HEK293 (cell line): ENCODE data around the gene PIGQ.

ENCODE experiments used
- CTCF ChIA-PET: fragments of 350-600 bp; formaldehyde crosslinking; extraction: SDS; loops from one replicate; lab custom pipeline; 2021; ENCODE audit warnings: antibody characterized with exemption; lab: Yijun Ruan, JAX
- POLR2A ChIA-PET: fragments of 300-600 bp; formaldehyde crosslinking; extraction: SDS; loops from one replicate; lab custom pipeline; 2020; ENCODE audit warnings: antibody characterized with exemption, inconsistent platforms; lab: Yijun Ruan, JAX
- H3K27ac ChIP-seq: fragments of 200-500 bp; sonication (Bioruptor generic); 2 replicates; pipeline ENCODE4 v1.5.1; 2014; ENCODE audit warnings: low read depth, low read length, control low read depth, inconsistent platforms; ENCODE audit errors: extremely low read depth
- H3K36me3 ChIP-seq, 2 experiments: fragments of 200-500 bp in 1 of 2; sonication (Bioruptor generic) in 1 of 2; 1 replicate in 1 of 2; 2 replicates in 1 of 2; pipeline ENCODE4 v1.5.1; 2014 to 2017; ENCODE audit warnings: inconsistent platforms in 2 of 2, low read length in 2 of 2; ENCODE audit not compliant: control insufficient read depth in 2 of 2, insufficient read depth in 1 of 2
- H3K4me1 ChIP-seq: fragments of 200-500 bp; sonication (Bioruptor generic); 2 replicates; pipeline ENCODE4 v1.5.1; 2014; ENCODE audit warnings: mild to moderate bottlenecking, low read length, inconsistent platforms; ENCODE audit not compliant: control insufficient read depth, insufficient read depth
- H3K4me3 ChIP-seq: 2 replicates; pipeline ENCODE4 v1.5.1; 2011; ENCODE audit warnings: low read depth, mild to moderate bottlenecking, control low read depth, low read length, moderate library complexity
- H3K9me3 ChIP-seq: fragments of 200-500 bp; sonication (Bioruptor generic); 2 replicates; pipeline ENCODE4 v1.5.1; 2014; ENCODE audit warnings: low read depth, low read length, inconsistent platforms; ENCODE audit not compliant: control insufficient read depth, insufficient read depth
- GLIS2 ChIP-seq: fragments of 450-650 bp; formaldehyde crosslinking; IDR thresholded peaks from 2 replicates; pipeline ENCODE4 v1.5.1; 2016; ENCODE audit warnings: missing biosample characterization, missing genetic modification characterization
- HIC1 ChIP-seq: fragments of 450-650 bp; formaldehyde crosslinking; IDR thresholded peaks from 2 replicates; pipeline ENCODE4 v1.5.1; 2016; ENCODE audit warnings: missing biosample characterization, missing genetic modification characterization
- PRDM10 ChIP-seq: fragments of 450-650 bp; formaldehyde crosslinking; IDR thresholded peaks from 2 replicates; pipeline ENCODE4 v1.5.1; 2016; ENCODE audit warnings: missing biosample characterization, missing genetic modification characterization
- ZBTB7A ChIP-seq: fragments of 450-650 bp; formaldehyde crosslinking; IDR thresholded peaks from 2 replicates; pipeline ENCODE4 v1.5.1; 2016; ENCODE audit warnings: low read depth, missing biosample characterization, missing genetic modification characterization
- ZIC2 ChIP-seq: fragments of 450-650 bp; formaldehyde crosslinking; IDR thresholded peaks from 2 replicates; pipeline ENCODE4 v1.5.1; 2016; ENCODE audit warnings: missing biosample characterization, missing genetic modification characterization
- ZNF10 ChIP-seq: fragments of 450-650 bp; formaldehyde crosslinking; IDR thresholded peaks from 2 replicates; pipeline ENCODE4 v1.5.1; 2017; ENCODE audit warnings: missing biosample characterization, missing genetic modification characterization
- ZNF112 ChIP-seq: fragments of 450-650 bp; formaldehyde crosslinking; IDR thresholded peaks from 2 replicates; pipeline ENCODE4 v1.5.0; 2017; ENCODE audit warnings: missing biosample characterization, missing genetic modification characterization
- ZNF174 ChIP-seq: fragments of 450-650 bp; formaldehyde crosslinking; IDR thresholded peaks from 2 replicates; pipeline ENCODE4 v1.5.0; 2017; ENCODE audit warnings: missing biosample characterization, mild to moderate bottlenecking, missing genetic modification characterization
- ZNF335 ChIP-seq: fragments of 450-650 bp; formaldehyde crosslinking; conservative IDR thresholded peaks from 2 replicates; pipeline ENCODE4 v1.5.1; 2016; ENCODE audit warnings: missing biosample characterization, missing genetic modification characterization
- ZNF341 ChIP-seq: fragments of 450-650 bp; formaldehyde crosslinking; IDR thresholded peaks from 2 replicates; pipeline ENCODE4; 2016; ENCODE audit warnings: low read depth, missing biosample characterization, missing genetic modification characterization
- ZNF580 ChIP-seq: fragments of 450-650 bp; formaldehyde crosslinking; IDR thresholded peaks from 2 replicates; pipeline ENCODE4 v1.5.1; 2016; ENCODE audit warnings: missing biosample characterization, missing genetic modification characterization
- ZNF707 ChIP-seq: fragments of 450-650 bp; formaldehyde crosslinking; IDR thresholded peaks from 2 replicates; pipeline ENCODE4 v1.5.1; 2016; ENCODE audit warnings: missing biosample characterization, missing genetic modification characterization
- ZSCAN5A ChIP-seq: fragments of 450-650 bp; formaldehyde crosslinking; IDR thresholded peaks from 2 replicates; pipeline ENCODE4 v1.5.1; 2016; ENCODE audit warnings: missing biosample characterization, missing genetic modification characterization
- TF ChIP-seq, protein P1 (sequence below): fragments of 450-650 bp; formaldehyde crosslinking; IDR thresholded peaks from 2 replicates; pipeline ENCODE4 v1.5.1; 2016; ENCODE audit warnings: missing biosample characterization, missing genetic modification characterization
- TF ChIP-seq, protein P2 (sequence below): fragments of 450-650 bp; formaldehyde crosslinking; IDR thresholded peaks from 2 replicates; pipeline ENCODE4 v1.5.1; 2016; ENCODE audit warnings: missing biosample characterization, missing genetic modification characterization

Gene PIGQ

DNA sequence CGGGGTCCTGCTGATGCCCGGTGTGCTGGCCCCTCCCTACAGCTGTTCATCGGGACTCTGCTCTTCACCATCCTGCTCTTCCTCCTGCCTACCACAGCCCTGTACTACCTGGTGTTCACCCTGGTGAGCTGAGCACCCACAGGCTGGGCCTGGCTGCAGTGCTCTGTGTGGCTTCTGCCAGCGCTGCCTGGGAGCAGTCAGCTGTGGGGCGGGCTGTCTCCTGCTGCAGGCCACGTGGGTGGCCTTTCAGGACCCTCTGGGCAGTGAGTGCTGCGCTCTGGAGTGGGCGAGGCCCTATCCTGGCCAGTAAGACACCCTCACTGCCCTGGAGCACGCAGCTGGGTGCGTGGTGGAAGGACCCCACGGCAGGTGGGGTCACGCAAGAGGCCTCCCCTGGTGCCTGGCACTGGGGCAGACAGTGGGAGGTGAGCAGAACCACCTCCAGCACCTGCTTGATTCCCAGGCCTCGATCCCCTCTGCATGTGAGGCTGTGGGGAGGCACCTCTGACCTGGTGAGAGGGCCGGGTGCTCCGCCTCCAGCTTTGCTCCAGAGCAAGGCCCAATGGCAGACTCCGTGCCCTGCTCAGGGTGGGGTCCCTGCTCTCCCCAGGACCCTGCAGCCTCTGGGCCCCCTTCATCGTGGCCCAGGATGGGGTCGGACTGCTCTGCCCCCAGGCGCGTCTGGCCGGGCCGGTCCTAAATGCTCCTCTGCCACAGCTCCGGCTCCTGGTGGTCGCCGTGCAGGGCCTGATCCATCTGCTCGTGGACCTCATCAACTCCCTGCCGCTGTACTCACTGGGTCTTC lies 10.6 kb downstream of the PIGQ start (continued):
- TF ChIP-seq HIC1 (tag by site-specific recombination) (0 out of 2 replicates have a peak, but pooled peaks have one; percentile 13), ZIC2 (tag by site-specific recombination) (0 out of 2 replicates have a peak, but pooled peaks have one; percentile 41), ZNF707 (tag by site-specific recombination) (no peak), GLIS2 (tag by site-specific recombination) (peak; percentile 46; the same call in 1 of the 2 replicates)

DNA sequence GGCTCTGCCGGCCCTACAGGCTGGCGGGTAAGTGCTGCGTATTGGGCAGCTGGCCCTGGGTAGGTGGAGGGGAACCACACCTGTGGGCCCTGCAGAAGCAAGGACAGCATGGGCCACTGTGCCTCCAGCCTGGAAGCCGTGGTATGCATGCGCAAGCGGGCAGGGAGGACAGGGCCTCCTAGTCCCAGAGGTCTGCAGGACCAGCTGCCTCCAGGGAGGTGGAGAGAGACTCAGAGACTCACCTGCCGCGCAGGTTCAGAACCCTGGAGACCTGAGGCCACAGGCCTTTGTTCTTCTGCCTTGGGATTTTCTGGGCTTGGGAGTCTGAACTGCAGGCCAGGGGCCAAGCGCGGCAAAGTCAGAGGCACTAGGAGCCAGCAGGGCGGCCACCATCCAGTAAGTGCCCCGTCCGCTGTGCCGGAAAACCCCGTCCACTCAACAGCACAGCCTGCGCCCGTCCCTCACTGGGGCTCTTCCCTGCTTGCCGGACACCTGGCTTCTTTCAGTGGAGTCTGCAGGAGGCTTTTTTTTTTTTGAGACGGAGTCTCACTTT lies 11.3 kb downstream of the PIGQ start:
- 0 out of 2 replicates have a peak, but pooled peaks have one; percentile 29 for TF ChIP-seq ZNF341
- no peak for TF ChIP-seq ZNF174 (tag by site-specific recombination)
- TF ChIP-seq ZNF580 (tag by site-specific recombination): no peak
- TF ChIP-seq, protein P1, sequence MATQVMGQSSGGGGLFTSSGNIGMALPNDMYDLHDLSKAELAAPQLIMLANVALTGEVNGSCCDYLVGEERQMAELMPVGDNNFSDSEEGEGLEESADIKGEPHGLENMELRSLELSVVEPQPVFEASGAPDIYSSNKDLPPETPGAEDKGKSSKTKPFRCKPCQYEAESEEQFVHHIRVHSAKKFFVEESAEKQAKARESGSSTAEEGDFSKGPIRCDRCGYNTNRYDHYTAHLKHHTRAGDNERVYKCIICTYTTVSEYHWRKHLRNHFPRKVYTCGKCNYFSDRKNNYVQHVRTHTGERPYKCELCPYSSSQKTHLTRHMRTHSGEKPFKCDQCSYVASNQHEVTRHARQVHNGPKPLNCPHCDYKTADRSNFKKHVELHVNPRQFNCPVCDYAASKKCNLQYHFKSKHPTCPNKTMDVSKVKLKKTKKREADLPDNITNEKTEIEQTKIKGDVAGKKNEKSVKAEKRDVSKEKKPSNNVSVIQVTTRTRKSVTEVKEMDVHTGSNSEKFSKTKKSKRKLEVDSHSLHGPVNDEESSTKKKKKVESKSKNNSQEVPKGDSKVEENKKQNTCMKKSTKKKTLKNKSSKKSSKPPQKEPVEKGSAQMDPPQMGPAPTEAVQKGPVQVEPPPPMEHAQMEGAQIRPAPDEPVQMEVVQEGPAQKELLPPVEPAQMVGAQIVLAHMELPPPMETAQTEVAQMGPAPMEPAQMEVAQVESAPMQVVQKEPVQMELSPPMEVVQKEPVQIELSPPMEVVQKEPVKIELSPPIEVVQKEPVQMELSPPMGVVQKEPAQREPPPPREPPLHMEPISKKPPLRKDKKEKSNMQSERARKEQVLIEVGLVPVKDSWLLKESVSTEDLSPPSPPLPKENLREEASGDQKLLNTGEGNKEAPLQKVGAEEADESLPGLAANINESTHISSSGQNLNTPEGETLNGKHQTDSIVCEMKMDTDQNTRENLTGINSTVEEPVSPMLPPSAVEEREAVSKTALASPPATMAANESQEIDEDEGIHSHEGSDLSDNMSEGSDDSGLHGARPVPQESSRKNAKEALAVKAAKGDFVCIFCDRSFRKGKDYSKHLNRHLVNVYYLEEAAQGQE (tag by site-specific recombination): no peak
- Histone ChIP-seq H3K9me3 (no peaks in the 10 kb centered on the region), H3K36me3 (peaks cover 0 to 28% of the 10 kb centered on the region in 2 experiments; a peak in 1 of 3 replicates), H3K4me1 (no peaks in the 10 kb centered on the region), H3K4me3 (no peak overlapping the region), H3K27ac (no peak overlapping the region)
- CTCF ChIA-PET: interaction anchor here (0.5 to 1.1 kb wide), 2 partner anchors 14 to 189 kb away, joined by 3 to 6 read pairs; partner anchors contain the start of gene NHLRC4
- POLR2A ChIA-PET: no interaction called here

DNA sequence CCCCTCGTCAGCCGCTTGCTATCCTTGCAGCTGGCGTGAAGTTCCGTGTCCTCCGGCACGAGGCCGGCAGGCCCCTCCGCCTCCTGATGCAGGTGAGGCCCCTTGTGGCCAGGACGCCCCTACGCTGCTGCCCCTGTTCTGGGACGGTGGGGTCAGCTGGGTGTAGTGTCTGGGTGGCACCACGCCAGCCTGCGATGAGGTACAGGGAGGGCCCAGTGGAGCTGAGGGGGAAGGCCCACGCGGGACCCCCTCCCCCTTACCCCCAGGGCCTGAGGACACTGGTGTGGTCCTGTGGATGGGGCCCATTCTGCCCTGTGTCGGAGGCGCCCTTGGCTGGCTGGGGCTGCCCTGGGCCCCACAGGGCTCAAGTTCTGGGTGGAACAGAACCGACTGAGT lies 12.4 kb downstream of the PIGQ start:
- H3K4me1 ChIP-seq: no peaks in the 10 kb centered on the region
- ChIA-PET CTCF (interaction anchor here (0.6 to 0.7 kb wide), 2 partner anchors 47 to 475 kb away, joined by 3 read pairs; no protein-coding TSS in a partner anchor), POLR2A (interaction anchor here (0.8 kb wide), 1 partner anchor 10 kb away, joined by 5 read pairs; no protein-coding TSS in a partner anchor)
- no peaks in the 10 kb centered on the region for H3K9me3 ChIP-seq
- H3K36me3 ChIP-seq: peaks cover 0 to 22% of the 10 kb centered on the region in 2 experiments; a peak in 1 of 3 replicates
- no peak overlapping the region for H3K4me3 ChIP-seq
- no peak overlapping the region for H3K27ac ChIP-seq
- peak; percentile 80 for TF ChIP-seq ZNF10
- no peak for TF ChIP-seq ZNF335
- TF ChIP-seq, protein P2, sequence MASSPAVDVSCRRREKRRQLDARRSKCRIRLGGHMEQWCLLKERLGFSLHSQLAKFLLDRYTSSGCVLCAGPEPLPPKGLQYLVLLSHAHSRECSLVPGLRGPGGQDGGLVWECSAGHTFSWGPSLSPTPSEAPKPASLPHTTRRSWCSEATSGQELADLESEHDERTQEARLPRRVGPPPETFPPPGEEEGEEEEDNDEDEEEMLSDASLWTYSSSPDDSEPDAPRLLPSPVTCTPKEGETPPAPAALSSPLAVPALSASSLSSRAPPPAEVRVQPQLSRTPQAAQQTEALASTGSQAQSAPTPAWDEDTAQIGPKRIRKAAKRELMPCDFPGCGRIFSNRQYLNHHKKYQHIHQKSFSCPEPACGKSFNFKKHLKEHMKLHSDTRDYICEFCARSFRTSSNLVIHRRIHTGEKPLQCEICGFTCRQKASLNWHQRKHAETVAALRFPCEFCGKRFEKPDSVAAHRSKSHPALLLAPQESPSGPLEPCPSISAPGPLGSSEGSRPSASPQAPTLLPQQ (tag by site-specific recombination): 0 out of 2 replicates have a peak, but pooled peaks have one; percentile 23
- TF ChIP-seq ZBTB7A (tag by site-specific recombination): 0 out of 2 replicates have a peak, but pooled peaks have one; percentile 48
- no peak for TF ChIP-seq ZNF112 (tag by site-specific recombination)
- TF ChIP-seq GLIS2 (tag by site-specific recombination): peak; percentile 54
- no peak for TF ChIP-seq ZSCAN5A (tag by site-specific recombination)
- peak; percentile 44; the same call in 1 of the 2 replicates for TF ChIP-seq PRDM10
